K562 (cell line): ENCODE measurements around the gene GABRA6. TPM values are rescaled to one million over a fixed set of nuclear protein-coding genes. Genes with fewer than 3 reads are reported as not detected.

Experiments used
- ATAC-seq: fragments of 200-7000 bp; cut with Tn5 transposase; 3 replicates; pipeline ENCODE4 v1.9.1; 2020; ENCODE audit warnings: moderate library complexity
- BruUV-seq: library from RNA; stranded (reverse); fragments of 400-500 nt; replicated peaks from 2 replicates; lab custom pipeline; 2021; lab: Mats Ljungman, UMichigan
- CTCF ChIA-PET: fragments of 300-600 bp; formaldehyde crosslinking; extraction: SDS; loops from one replicate; lab custom pipeline; 2021; ENCODE audit warnings: low intra/inter-chr PET ratio; lab: Yijun Ruan, JAX
- POLR2A ChIA-PET: fragments of 300-600, 350-650 bp; sonication (Branson Sonifier 250); formaldehyde crosslinking; extraction: SDS; loops from one replicate; lab custom pipeline; 2021; ENCODE audit warnings: antibody characterized with exemption, inconsistent platforms; lab: Yijun Ruan, JAX
- DNase-seq, 4 experiments: peaks; one replicate each; pipeline versions ENCODE4 v3.0.0 to v3.0.0-alpha.2; 2011 to 2018; ENCODE audit warnings: low spot score in 3 of 4, mixed read lengths in 3 of 4; ENCODE audit errors: extremely low read depth in 1 of 4
- FAIRE-seq: peaks from 2 replicates; lab custom pipeline; 2011; peaks lifted over from hg19 to GRCh38; lab: Jason Lieb, UNC
- H2AFZ ChIP-seq: 2 replicates; pipeline ENCODE4 v1.6.0; 2011; ENCODE audit warnings: low read depth, low read length, control low read depth, inconsistent platforms
- H3K27ac ChIP-seq: fragments of 200-600 bp; 3 replicates; pipeline ENCODE4 v1.8.0; 2011; ENCODE audit warnings: low read depth, mild to moderate bottlenecking, control low read depth, inconsistent platforms, low read length, moderate library complexity, mixed read lengths; ENCODE audit errors: extremely low read depth
- H3K27me3 ChIP-seq, 2 experiments: fragments of 300-600 bp in 1 of 2; 2 replicates in 1 of 2; 3 replicates in 1 of 2; pipeline versions ENCODE4 v1.6.0 to v1.8.0; 2011; ENCODE audit warnings: inconsistent platforms in 2 of 2, low read length in 2 of 2, mild to moderate bottlenecking in 1 of 2, mixed read lengths in 1 of 2, moderate library complexity in 1 of 2; ENCODE audit not compliant: control insufficient read depth in 2 of 2, insufficient read depth in 2 of 2
- H3K36me3 ChIP-seq: fragments of 300-600 bp; 3 replicates; pipeline ENCODE4 v1.8.0; 2011; ENCODE audit warnings: mild to moderate bottlenecking, low read length, inconsistent platforms; ENCODE audit not compliant: control insufficient read depth, insufficient read depth
- H3K4me1 ChIP-seq, 2 experiments: fragments of 200-600 bp in 1 of 2; replicated peaks in 1 of 2; 2 replicates in 1 of 2; 3 replicates in 1 of 2; pipeline versions ENCODE4 v1.5.1 to v1.8.0; 2011; ENCODE audit warnings: inconsistent platforms in 2 of 2, low read length in 2 of 2, mild to moderate bottlenecking in 1 of 2, mixed read lengths in 1 of 2, moderate library complexity in 1 of 2; ENCODE audit not compliant: control insufficient read depth in 2 of 2, insufficient read depth in 2 of 2
- H3K4me2 ChIP-seq: 2 replicates; pipeline ENCODE4 v1.6.1; 2011; ENCODE audit warnings: low read length, control low read depth, inconsistent platforms, mixed read lengths; ENCODE audit not compliant: insufficient read depth
- H3K4me3 ChIP-seq: fragments of 200-600 bp; sonication (generic), shearing (Covaris generic); 2 replicates; pipeline ENCODE4 v1.5.1; 2016; ENCODE audit warnings: control low read depth, inconsistent platforms
- H3K79me2 ChIP-seq: fragments of 200-600 bp; 3 replicates; pipeline ENCODE4 v1.8.0; 2011; ENCODE audit warnings: low read length, inconsistent platforms; ENCODE audit not compliant: control insufficient read depth, insufficient read depth
- H3K9ac ChIP-seq, 2 experiments: 2 replicates each; pipeline versions ENCODE4 v1.6.0 to v1.6.1; 2011; ENCODE audit warnings: low read depth in 2 of 2, low read length in 2 of 2, control low read depth in 1 of 2, inconsistent platforms in 1 of 2, mild to moderate bottlenecking in 1 of 2, mixed read lengths in 1 of 2; ENCODE audit not compliant: insufficient read depth in 1 of 2
- H3K9me1 ChIP-seq: one replicate; pipeline ENCODE4 v1.6.0; 2011; ENCODE audit warnings: inconsistent platforms, mild to moderate bottlenecking, low read length, moderate library complexity; ENCODE audit not compliant: control insufficient read depth, insufficient read depth
- H3K9me3 ChIP-seq: replicated peaks from 2 replicates; pipeline ENCODE4 v1.5.1; 2011; ENCODE audit warnings: low read depth, low read length, inconsistent platforms; ENCODE audit not compliant: control insufficient read depth, insufficient read depth
- H4K20me1 ChIP-seq: replicated peaks from 2 replicates; pipeline ENCODE4 v1.6.1; 2011; ENCODE audit warnings: low read length, inconsistent platforms, mixed read lengths; ENCODE audit not compliant: control insufficient read depth, insufficient read depth
- DACH1 ChIP-seq: fragments of 450-650 bp; IDR thresholded peaks from 2 replicates; pipeline ENCODE4 v1.6.1; 2018; ENCODE audit not compliant: partially characterized antibody
- DMBX1 ChIP-seq: fragments of 250-450 bp; sonication (Bioruptor Pico); IDR thresholded peaks from 2 replicates; pipeline ENCODE4 v1.8.0; 2022; ENCODE audit warnings: inconsistent platforms, mild to moderate bottlenecking, moderate library complexity, borderline replicate concordance
- EWSR1 ChIP-seq: fragments of 450-650 bp; IDR thresholded peaks from 2 replicates; pipeline ENCODE4 v1.6.1; 2018; ENCODE audit warnings: borderline replicate concordance, mild to moderate bottlenecking, low read depth, moderate library complexity; ENCODE audit not compliant: partially characterized antibody
- HIVEP1 ChIP-seq: fragments of 250-450 bp; sonication (Bioruptor Pico); IDR thresholded peaks from 2 replicates; pipeline ENCODE4 v1.4.0; 2020; ENCODE audit warnings: mild to moderate bottlenecking
- HLTF ChIP-seq: fragments of 450-650 bp; IDR thresholded peaks from 2 replicates; pipeline ENCODE4 v1.6.1; 2016
- KHSRP ChIP-seq: fragments of 450-650 bp; IDR thresholded peaks from 2 replicates; pipeline ENCODE4 v1.6.1; 2017
- MTF1 ChIP-seq: fragments of 250-450 bp; sonication (Bioruptor Pico); IDR thresholded peaks from 2 replicates; pipeline ENCODE4 v1.9.0; 2021; ENCODE audit warnings: moderate library complexity, mild to moderate bottlenecking, inconsistent platforms, borderline replicate concordance
- SMAD2 ChIP-seq: fragments of 150-350 bp; IDR thresholded peaks from 2 replicates; pipeline ENCODE4 v1.6.1; 2014; ENCODE audit warnings: low read depth, mild to moderate bottlenecking, low read length
- TRIM25 ChIP-seq: fragments of 450-650 bp; IDR thresholded peaks from 2 replicates; pipeline ENCODE4 v1.7.0; 2016; ENCODE audit warnings: borderline replicate concordance
- ZBED1 ChIP-seq: IDR thresholded peaks from 2 replicates; pipeline ENCODE4 v1.6.1; 2014
- ZBTB9 ChIP-seq: fragments of 450-650 bp; formaldehyde crosslinking; IDR thresholded peaks from 2 replicates; pipeline ENCODE4 v1.4.0; 2020; ENCODE audit warnings: mild to moderate bottlenecking, moderate library complexity
- ZNF217 ChIP-seq: sonication (generic); formaldehyde crosslinking; IDR thresholded peaks from 2 replicates; pipeline ENCODE4 v1.8.0; 2022; ENCODE audit warnings: mild to moderate bottlenecking, missing genetic modification reagents
- ZNF639 ChIP-seq, 2 experiments: fragments of 200-800 bp in 1 of 2; sonication (Bioruptor generic) in 1 of 2; sonication (generic) in 1 of 2; formaldehyde crosslinking in 1 of 2; IDR thresholded peaks in 1 of 2; conservative IDR thresholded peaks in 1 of 2; 2 replicates each; pipeline versions ENCODE4 v1.5.0 to v1.6.1; 2016 to 2020; ENCODE audit warnings: missing compliant biosample characterization in 1 of 2, missing genetic modification characterization in 1 of 2, missing genetic modification reagents in 1 of 2
- ZZZ3 ChIP-seq: fragments of 450-650 bp; IDR thresholded peaks from 2 replicates; pipeline ENCODE4 v1.6.1; 2016; ENCODE audit warnings: antibody characterized with exemption, mild to moderate bottlenecking, moderate library complexity
- WGBS: fragments of 100-300 bp; shearing (Covaris generic); methylation state at CpG from one replicate; pipeline ENCODE4 v1.1.6; 2016; ENCODE audit warnings: low coverage, mixed read lengths; ENCODE audit not compliant: insufficient coverage; ENCODE audit errors: missing lambda C conversion rate; 5-methylcytosine and 5-hydroxymethylcytosine counted together
- in situ Hi-C: fragments of 300-500 bp; cut with MboI; formaldehyde crosslinking; loops from 4 replicates; pipeline ENCODE4 v1.15.0; 2018; ENCODE audit warnings: inconsistent platforms, mixed read lengths
- intact Hi-C: fragments of 100-400 bp; cut with micrococcal nuclease; formaldehyde crosslinking; loops from 2 replicates; pipeline ENCODE4 v1.14.2; 2022
- polyA plus RNA-seq, 8 experiments: library from polyadenylated mRNA; depleted of rRNA in 4 of 8; stranded (reverse) in 5 of 8; unstranded in 3 of 8; fragments of >200 nt; fragmentation: Nextera tagmentation in 2 of 8; fragmentation: Illumina TruSeq in 1 of 8; extraction: Ambion mirVana in 2 of 8; extraction: Trizol in 1 of 8; gene quantifications; 2 replicates each; pipeline versions ENCODE4 v1.2.1 to v1.2.3, GENCODE V29; 2011 to 2014; ENCODE audit warnings: inconsistent platforms in 1 of 8, missing spikeins in 1 of 8
- total RNA-seq, 7 experiments: library from RNA; depleted of rRNA in 6 of 7; stranded (reverse); fragments of >200 nt in 6 of 7; fragmentation: Illumina TruSeq in 2 of 7; extraction: Trizol in 2 of 7; gene quantifications; 2 replicates each; pipeline versions ENCODE4 v1.2.1 to v1.2.3, GENCODE V29; 2011 to 2021; ENCODE audit warnings: low replicate concordance in 1 of 7

Gene GABRA6
- total and polyA plus RNA-seq, 9 of the 15 experiments (the other 6 are each of a cell fraction or from before 2014, with no cell fraction given), result not detected

GRCh38 chr5:161713042-161713441 lies 27.5 kb downstream of the GABRA6 start:
- Histone ChIP-seq H3K4me3 (no peak overlapping the region), H3K4me2 (no peak overlapping the region), H3K9me1 (no peaks in the 10 kb centered on the region), H3K36me3 (no peaks in the 10 kb centered on the region), H4K20me1 (no peaks in the 10 kb centered on the region), H3K4me1 (no peaks in the 10 kb centered on the region), H3K9me3 (no peaks in the 10 kb centered on the region), H3K27ac (no peak overlapping the region), H3K79me2 (no peaks in the 10 kb centered on the region), H3K9ac (no peak overlapping the region), H3K27me3 (no peaks in the 10 kb centered on the region), H2AFZ (no peak overlapping the region)
- ATAC-seq (no peak), FAIRE-seq (no peak), DNase-seq (no peak)
- ChIA-PET POLR2A (no interaction called here), CTCF (no interaction called here)
- no TSS peak for BruUV-seq
- intact Hi-C loops, result no loop called here
- in situ Hi-C loops, result no loop called here
- 0% methylated on average over 2 of the region's 2 CpGs for WGBS
- TF ChIP-seq DMBX1 (CRISPR knock-in tag) (no peak), MTF1 (CRISPR knock-in tag) (no peak), SMAD2 (no peak), ZBED1 (no peak), KHSRP (no peak), ZNF217 (CRISPR knock-in tag) (no peak), DACH1 (no peak), ZZZ3 (no peak), ZNF639 (CRISPR knock-in tag; conservative IDR thresholded peaks at IDR 0.05 in 1 of 2, IDR thresholded peaks at IDR 0.05 in 1 of 2) (no peak), HLTF (no peak), EWSR1 (no peak), HIVEP1 (no peak), TRIM25 (no peak), ZBTB9 (CRISPR knock-in tag) (no peak)
